Prostate gland (tissue), 2 donors: Measurements from ENCODE around the gene MN1.

ENCODE experiments used
- POLR2A ChIP-seq: fragments of 450-650 bp; IDR thresholded peaks from one replicate; pipeline ENCODE4 v1.6.1; 2016; ENCODE audit warnings: antibody characterized with exemption, mild to moderate bottlenecking
- POLR2AphosphoS5 ChIP-seq: sonication (generic); formaldehyde crosslinking; IDR thresholded peaks from one replicate; pipeline ENCODE4 v1.6.1; 2017; ENCODE audit warnings: antibody characterized with exemption
- TF ChIP-seq, protein P1 (sequence below), 4 experiments: fragments of 200-600 bp in 2 of 4; fragments of 450-650 bp in 2 of 4; sonication (generic) in 2 of 4; IDR thresholded peaks; 1 replicate in 3 of 4; 2 replicates in 1 of 4; pipeline ENCODE4 v1.5.1; 2016 to 2019; ENCODE audit warnings: antibody characterized with exemption in 4 of 4, mild to moderate bottlenecking in 2 of 4, moderate library complexity in 2 of 4

DNA sequence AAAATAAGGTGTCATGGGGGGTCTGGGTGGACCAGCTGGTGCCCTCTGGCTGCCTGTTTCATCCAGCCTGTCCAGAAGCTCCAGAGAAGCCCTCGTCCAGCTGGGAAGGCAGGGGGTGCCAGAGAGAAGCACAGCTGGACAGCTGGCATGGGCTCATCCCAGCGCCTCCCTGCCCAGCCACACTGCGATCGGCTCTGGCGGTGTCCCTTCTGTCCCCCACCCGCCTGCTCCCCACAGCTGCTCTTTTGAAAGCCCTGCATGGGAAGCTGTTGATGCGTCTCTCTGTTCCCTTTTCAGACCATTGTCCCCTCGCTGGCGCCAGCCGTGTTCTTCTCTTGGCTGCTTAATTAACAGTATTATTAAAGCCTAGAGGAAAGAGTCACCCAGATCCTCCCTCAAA, 86.5 kb downstream of the MN1 start:
- TF ChIP-seq POLR2A (no peak), POLR2AphosphoS5 (no peak)
- TF ChIP-seq, protein P1, sequence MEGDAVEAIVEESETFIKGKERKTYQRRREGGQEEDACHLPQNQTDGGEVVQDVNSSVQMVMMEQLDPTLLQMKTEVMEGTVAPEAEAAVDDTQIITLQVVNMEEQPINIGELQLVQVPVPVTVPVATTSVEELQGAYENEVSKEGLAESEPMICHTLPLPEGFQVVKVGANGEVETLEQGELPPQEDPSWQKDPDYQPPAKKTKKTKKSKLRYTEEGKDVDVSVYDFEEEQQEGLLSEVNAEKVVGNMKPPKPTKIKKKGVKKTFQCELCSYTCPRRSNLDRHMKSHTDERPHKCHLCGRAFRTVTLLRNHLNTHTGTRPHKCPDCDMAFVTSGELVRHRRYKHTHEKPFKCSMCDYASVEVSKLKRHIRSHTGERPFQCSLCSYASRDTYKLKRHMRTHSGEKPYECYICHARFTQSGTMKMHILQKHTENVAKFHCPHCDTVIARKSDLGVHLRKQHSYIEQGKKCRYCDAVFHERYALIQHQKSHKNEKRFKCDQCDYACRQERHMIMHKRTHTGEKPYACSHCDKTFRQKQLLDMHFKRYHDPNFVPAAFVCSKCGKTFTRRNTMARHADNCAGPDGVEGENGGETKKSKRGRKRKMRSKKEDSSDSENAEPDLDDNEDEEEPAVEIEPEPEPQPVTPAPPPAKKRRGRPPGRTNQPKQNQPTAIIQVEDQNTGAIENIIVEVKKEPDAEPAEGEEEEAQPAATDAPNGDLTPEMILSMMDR (IDR thresholded peaks at IDR 0.05): peak in 2 of 4 experiments; percentile 22 to 37
